ENCODE measurements around the gene SYDE1.

- TF ChIP-seq STAT1 (IDR thresholded peaks at IDR 0.05; ENCODE audit: unreplicated experiment) (no peak), POLR2AphosphoS5 (IDR thresholded peaks at IDR 0.05; ENCODE audit: low read depth) (no peak), EZH2 (IDR thresholded peaks at IDR 0.05; ENCODE audit: low read depth, unreplicated experiment) (no peak), CTCF (conservative IDR thresholded peaks at IDR 0.05; ENCODE audit: low read depth in 2 of 2) (peak; percentile 80 to 84), ZNF331 (CRISPR knock-in tag; IDR thresholded peaks at IDR 0.05; ENCODE audit: low read depth) (no peak), EZH2phosphoT487 (IDR thresholded peaks at IDR 0.05; ENCODE audit: unreplicated experiment) (no peak)
Measured at GRCh38 chr19:15101479-15102082, 5.6 kb upstream of the SYDE1 start.
